Measurements from ENCODE around the gene EEF1AKMT4. TPM values are rescaled to one million over a fixed set of nuclear protein-coding genes. Genes with fewer than 3 reads are reported as not detected.

Gene EEF1AKMT4
- total RNA-seq, 2 donors from 2014 or later, result 3.0 to 3.4 TPM

- peaks cover 16 to 42% of the 10 kb centered on the region in 2 donors for H3K36me3 ChIP-seq (replicated peaks in 1 of 2; ENCODE audit: insufficient read depth in 1 of 2, low read depth in 2 of 2)
- no peak overlapping the region for H3K4me3 ChIP-seq
- no peak for ATAC-seq
- H3K27ac ChIP-seq, result no peak overlapping the region
- WGBS, 2 donors, result 71 to 80% methylated on average over 4 of the region's 4 CpGs
- no peaks in the 10 kb centered on the region for H3K27me3 ChIP-seq
- no peak for DNase-seq
- no peaks in the 10 kb centered on the region for H3K4me1 ChIP-seq
- no peak for TF ChIP-seq CTCF (IDR thresholded peaks at IDR 0.05)
- TF ChIP-seq POLR2A (IDR thresholded peaks at IDR 0.05), result no peak
- no peaks in the 10 kb centered on the region for H3K9me3 ChIP-seq
- intact Hi-C loops (cut with DNase I), result no loop called here
These were observed 57.0 kb downstream of the EEF1AKMT4 start for GRCh38 chr3:184306341-184306972.

GRCh38 chr3:184307915-184308314, 58.4 kb downstream of the EEF1AKMT4 start:
- Histone ChIP-seq H3K27ac (no peak overlapping the region), H3K4me3 (no peak overlapping the region), H3K9me3 (no peaks in the 10 kb centered on the region), H3K4me1 (no peaks in the 10 kb centered on the region), H3K27me3 (no peaks in the 10 kb centered on the region), H3K36me3 (replicated peaks in 1 of 2; ENCODE audit: insufficient read depth in 1 of 2, low read depth in 2 of 2) (peaks cover 5 to 35% of the 10 kb centered on the region in 2 donors)
- DNase-seq, result no peak
- intact Hi-C loops (cut with DNase I), result no loop called here
- WGBS, 2 donors, result 89 to 94% methylated on average over 9 of the region's 9 CpGs
- no peak for ATAC-seq
- TF ChIP-seq CTCF (IDR thresholded peaks at IDR 0.05) (no peak), POLR2A (IDR thresholded peaks at IDR 0.05) (no peak)

MicroRNAs encoded within 50 kb of the gene (microRNA counts, 767-probe panel; counts per million panel counts)
- microRNA hsa-miR-1224-3p (0 to 736 counts per million in 2 donors), microRNA hsa-miR-1224-5p (0 to 736 counts per million in 2 donors)

Small RNA genes within 50 kb of the gene (microRNA-seq; reads per million reads assigned to microRNA genes)
- 17.7 to 35.9 reads per million in 2 donors for gene MIR1224 (ENCODE audit: borderline number of aligned reads in 2 of 2, borderline replicate concordance in 2 of 2)

Small RNA genes within 50 kb of the gene (small RNA-seq; reads per million reads assigned to genes)
- 6.9 reads per million, percentile 90 among the genes with 10 or more reads in this experiment for gene MIR1224

Other genes starting within 250 kb of the EEF1AKMT4 start
- gene ABCC5, start 231.8 kb upstream of the EEF1AKMT4 start, total RNA-seq, result 10 to 100 TPM; 17.1 to 20.1 TPM
- not detected for gene HTR3D, start 217.9 kb upstream of the EEF1AKMT4 start, total RNA-seq
- gene HTR3C, start 196.6 kb upstream of the EEF1AKMT4 start, total RNA-seq, result not detected
- gene HTR3E, start 152.6 kb upstream of the EEF1AKMT4 start, total RNA-seq, result not detected
- gene EIF2B5, start 114.3 kb upstream of the EEF1AKMT4 start, total RNA-seq, result 10 to 100 TPM in 1 of 2 donors, 1 to 10 TPM in 1; 9.9 to 21.8 TPM
- 10 to 100 TPM; 40.0 to 53.4 TPM for gene DVL3, start 94.3 kb upstream of the EEF1AKMT4 start, total RNA-seq
- gene AP2M1, start 74.8 kb upstream of the EEF1AKMT4 start, total RNA-seq, result 10 to 100 TPM; 53.4 to 70.9 TPM
- gene ABCF3, start 63.5 kb upstream of the EEF1AKMT4 start, total RNA-seq, result 10 to 100 TPM; 41.8 to 46.1 TPM
- gene VWA5B2, start 20.1 kb upstream of the EEF1AKMT4 start, total RNA-seq, result 10 to 100 TPM in 1 of 2 donors, 1 to 10 TPM in 1; 6.0 to 15.8 TPM
- gene ALG3, start 710 bp upstream of the EEF1AKMT4 start, total RNA-seq, result 10 to 100 TPM; 32.4 to 67.6 TPM
- gene CAMK2N2, start 11.9 kb downstream of the EEF1AKMT4 start, total RNA-seq, result 1 to 10 TPM; 1.6 to 1.8 TPM
- gene ECE2, start 26.4 kb downstream of the EEF1AKMT4 start, total RNA-seq, result 10 to 100 TPM; 11.7 to 18.8 TPM
- 10 to 100 TPM; 75.0 to 83.7 TPM for gene PSMD2, start 49.6 kb downstream of the EEF1AKMT4 start, total RNA-seq
- 100 to 1,000 TPM; 146 to 213 TPM for gene EIF4G1, start 64.9 kb downstream of the EEF1AKMT4 start, total RNA-seq
- 10 to 100 TPM; 11.5 to 13.5 TPM for gene FAM131A, start 87.9 kb downstream of the EEF1AKMT4 start, total RNA-seq
- 10 to 100 TPM in 1 of 2 donors, 1 to 10 TPM in 1; 7.5 to 12.2 TPM for gene CLCN2, start 111.9 kb downstream of the EEF1AKMT4 start, total RNA-seq
- 100 to 1,000 TPM in 1 of 2 donors, 10 to 100 TPM in 1; 32.4 to 137 TPM for gene POLR2H, start 112.0 kb downstream of the EEF1AKMT4 start, total RNA-seq
- gene THPO, start 128.5 kb downstream of the EEF1AKMT4 start, total RNA-seq, result not detected
- gene CHRD, start 130.4 kb downstream of the EEF1AKMT4 start, total RNA-seq, result 10 to 100 TPM; 47.2 to 50.4 TPM

Data from body of pancreas (tissue), 4 donors.